IMR-90 (cell line): ENCODE results near the gene ADAMTS8. TPM values are rescaled to one million over a fixed set of nuclear protein-coding genes. Genes with fewer than 3 reads are reported as not detected.

ENCODE experiments used
- ATAC-seq: fragments of 200-7000 bp; cut with Tn5 transposase; 2 replicates; pipeline ENCODE4 v1.9.1; 2020; ENCODE audit warnings: low read depth, mild to moderate bottlenecking, moderate library complexity
- BruUV-seq: library from RNA; stranded (reverse); fragments of 400-500 nt; replicated peaks from 2 replicates; lab custom pipeline; 2021; lab: Mats Ljungman, UMichigan
- CTCF ChIA-PET: fragments of 300-600 bp; formaldehyde crosslinking; extraction: SDS; loops from one replicate; lab custom pipeline; 2021; ENCODE audit warnings: antibody characterized with exemption; lab: Yijun Ruan, JAX
- POLR2A ChIA-PET: fragments of 300-600 bp; sonication (Branson Sonifier 250); formaldehyde crosslinking; loops from one replicate; lab custom pipeline; 2022; ENCODE audit warnings: antibody characterized with exemption; ENCODE audit not compliant: unreplicated experiment; lab: Charles Lee
- DNase-seq: peaks from one replicate; pipeline ENCODE4 v3.0.0; 2013
- H2AFZ ChIP-seq: replicated peaks from 2 replicates; pipeline ENCODE3; 2013; ENCODE audit warnings: low read length, mild to moderate bottlenecking; ENCODE audit not compliant: poor library complexity
- H2AK5ac ChIP-seq: 2 replicates; pipeline ENCODE4 v1.6.1; 2013; ENCODE audit warnings: low read depth, low read length, inconsistent platforms
- H2AK9ac ChIP-seq: replicated peaks from 2 replicates; pipeline ENCODE3; 2013; ENCODE audit warnings: mild to moderate bottlenecking, low read depth, low read length, moderate library complexity; ENCODE audit not compliant: poor library complexity
- H2BK120ac ChIP-seq: 2 replicates; pipeline ENCODE4 v1.6.1; 2013; ENCODE audit warnings: low read depth, low read length, inconsistent platforms
- H2BK15ac ChIP-seq: 3 replicates; pipeline ENCODE4 v1.6.1; 2013; ENCODE audit warnings: low read depth, low read length, inconsistent platforms
- H2BK20ac ChIP-seq: 2 replicates; pipeline ENCODE4 v1.6.1; 2013; ENCODE audit warnings: low read depth, mild to moderate bottlenecking, inconsistent platforms, low read length, moderate library complexity
- H2BK5ac ChIP-seq: 2 replicates; pipeline ENCODE4 v1.6.1; 2013; ENCODE audit warnings: mild to moderate bottlenecking, low read depth, low read length, inconsistent platforms; ENCODE audit not compliant: poor library complexity, severe bottlenecking
- H3K14ac ChIP-seq: replicated peaks from 2 replicates; pipeline ENCODE4 v1.6.1; 2013; ENCODE audit warnings: low read depth, low read length, inconsistent platforms
- H3K18ac ChIP-seq: 2 replicates; pipeline ENCODE4 v1.6.1; 2013; ENCODE audit warnings: low read depth, low read length, control low read depth
- H3K23ac ChIP-seq: 2 replicates; pipeline ENCODE4 v1.6.1; 2013; ENCODE audit warnings: low read depth, low read length, inconsistent platforms
- H3K27ac ChIP-seq: 2 replicates; pipeline ENCODE4 v1.5.1; 2013; ENCODE audit warnings: mild to moderate bottlenecking, control low read depth, low read length; ENCODE audit not compliant: insufficient read depth
- H3K27me3 ChIP-seq: 2 replicates; pipeline ENCODE4 v1.6.1; 2013; ENCODE audit warnings: low read length; ENCODE audit not compliant: control insufficient read depth, insufficient read depth
- H3K36me3 ChIP-seq: 2 replicates; pipeline ENCODE4 v1.6.1; 2013; ENCODE audit warnings: low read length, mixed read lengths; ENCODE audit not compliant: control insufficient read depth, insufficient read depth
- H3K4ac ChIP-seq: 2 replicates; pipeline ENCODE4 v1.6.1; 2013; ENCODE audit warnings: low read depth, low read length, inconsistent platforms
- H3K4me1 ChIP-seq: 2 replicates; pipeline ENCODE4 v1.6.1; 2013; ENCODE audit warnings: low read length, mixed read lengths; ENCODE audit not compliant: control insufficient read depth, insufficient read depth
- H3K4me2 ChIP-seq: 2 replicates; pipeline ENCODE4 v1.6.1; 2013; ENCODE audit warnings: low read depth, mild to moderate bottlenecking, control low read depth, low read length, moderate library complexity
- H3K4me3 ChIP-seq: 2 replicates; pipeline ENCODE4 v1.5.1; 2013; ENCODE audit warnings: low read depth, mild to moderate bottlenecking, control low read depth, low read length, moderate library complexity; ENCODE audit not compliant: insufficient read depth
- H3K56ac ChIP-seq: 2 replicates; pipeline ENCODE4 v1.6.1; 2013; ENCODE audit warnings: low read length, inconsistent platforms; ENCODE audit not compliant: insufficient read depth; ENCODE audit errors: extremely low read depth
- H3K79me1 ChIP-seq, 2 experiments: 2 replicates each; pipeline ENCODE4 v1.6.1; 2013; ENCODE audit warnings: low read length in 2 of 2, inconsistent platforms in 1 of 2, low read depth in 1 of 2
- H3K9ac ChIP-seq: 2 replicates; pipeline ENCODE4 v1.6.1; 2013; ENCODE audit warnings: low read depth, low read length, control low read depth
- H3K9me1 ChIP-seq: 2 replicates; pipeline ENCODE4 v1.6.1; 2013; ENCODE audit warnings: low read length, inconsistent platforms; ENCODE audit not compliant: insufficient read depth
- H3K9me3 ChIP-seq: 2 replicates; pipeline ENCODE4 v1.6.1; 2013; ENCODE audit warnings: low read length; ENCODE audit not compliant: control insufficient read depth, insufficient read depth
- H4K20me1 ChIP-seq: 2 replicates; pipeline ENCODE4 v1.6.1; 2013; ENCODE audit warnings: low read length, inconsistent platforms; ENCODE audit not compliant: insufficient read depth
- H4K5ac ChIP-seq: 2 replicates; pipeline ENCODE4 v1.6.1; 2013; ENCODE audit warnings: mild to moderate bottlenecking, low read depth, low read length, control low read depth
- H4K8ac ChIP-seq, 2 experiments: 2 replicates each; pipeline ENCODE4 v1.6.1; 2013; ENCODE audit warnings: low read depth in 2 of 2, low read length in 2 of 2, control low read depth in 1 of 2, inconsistent platforms in 1 of 2
- H4K91ac ChIP-seq: 2 replicates; pipeline ENCODE4 v1.6.1; 2013; ENCODE audit warnings: low read depth, low read length, inconsistent platforms; ENCODE audit not compliant: insufficient read depth
- FOS ChIP-seq: fragments of 150-350 bp; IDR thresholded peaks from 2 replicates; pipeline ENCODE4 v1.6.1; 2016; ENCODE audit warnings: low read depth, low read length
- WGBS, 2 experiments: methylation state at CpG; one replicate each; pipeline versions ENCODE4 v1.1.5 to v1.1.7; 2013; ENCODE audit warnings: missing lambda C conversion rate in 2 of 2; ENCODE audit not compliant: insufficient read length in 1 of 2; ENCODE audit errors: extremely low coverage in 2 of 2; 5-methylcytosine and 5-hydroxymethylcytosine counted together
- dilution Hi-C: fragments of 300-500 bp; cut with HindIII; formaldehyde crosslinking; loops from one replicate; pipeline ENCODE4 v1.14.3; 2018; ENCODE audit warnings: low sequenced_read_pairs; ENCODE audit not compliant: unreplicated experiment
- in situ Hi-C: fragments of 300-500 bp; cut with MboI; formaldehyde crosslinking; loops from 3 replicates; pipeline ENCODE4 v1.14.3; 2019; ENCODE audit warnings: low sequenced_read_pairs, inconsistent platforms, mixed read lengths
- intact Hi-C: fragments of 100-400 bp; cut with micrococcal nuclease; formaldehyde crosslinking; loops from 2 replicates; pipeline ENCODE4 v1.10.0; 2022
- polyA plus RNA-seq, 3 experiments: library from polyadenylated mRNA; depleted of rRNA; stranded (reverse); fragments of >200 nt; gene quantifications; 2 replicates each; pipeline ENCODE4 v1.2.3, GENCODE V29; 2012; ENCODE audit warnings: low replicate concordance in 1 of 3
- total RNA-seq: library from RNA; depleted of rRNA; stranded (reverse); fragments of >200 nt; gene quantifications from 2 replicates; pipeline ENCODE4 v1.2.3, GENCODE V29; 2012

The ADAMTS8 gene
- total and polyA plus RNA-seq, 2 of the 4 experiments (the other 2 are of a cell fraction) = under 0.01 to 0.60 TPM

- peaks cover 2% of the 10 kb centered on the region; the same call in 1 of the 2 replicates for H3K36me3 ChIP-seq
- H4K5ac ChIP-seq = peak overlapping the region; percentile 36
- H2AK5ac ChIP-seq = peak overlapping the region; percentile 23; the same call in 1 of the 2 replicates
- H2BK20ac ChIP-seq = peak overlapping the region; percentile 34; the same call in 1 of the 2 replicates
- no peaks in the 10 kb centered on the region for H3K79me1 ChIP-seq
- no peaks in the 10 kb centered on the region for H3K9me3 ChIP-seq
- H3K4ac ChIP-seq = peak overlapping the region; percentile 55
- POLR2A ChIA-PET = no interaction called here
- 0 out of 4 replicates have a peak overlapping the region, but pooled peaks of 1 of the 2 experiments have one; percentile 19 for H4K8ac ChIP-seq
- CTCF ChIA-PET = interaction anchor here (0.6 kb wide), 1 partner anchor 117 kb away, joined by 3 read pairs; no protein-coding TSS in a partner anchor
- H3K9ac ChIP-seq = no peak overlapping the region
- peak overlapping the region; percentile 9; the same call in 1 of the 2 replicates for H3K27ac ChIP-seq
- intact Hi-C loops = no loop called here
- H3K4me1 ChIP-seq = peaks cover 35% of the 10 kb centered on the region
- H2BK120ac ChIP-seq = peak overlapping the region; percentile 77
- H2AFZ ChIP-seq = no peak overlapping the region
- peaks cover 5% of the 10 kb centered on the region; the same call in 1 of the 2 replicates for H4K20me1 ChIP-seq
- peak overlapping the region; percentile 51 for H4K91ac ChIP-seq
- dilution Hi-C loops = no loop called here
- WGBS, 2 experiments = 87% methylated on average over 3 of the region's 5 CpGs; no CpG with 5 or more reads in 1 of the 2 experiments
- H3K56ac ChIP-seq = no peak overlapping the region
- no peak for TF ChIP-seq FOS
- DNase-seq = no peak
- no peaks in the 10 kb centered on the region for H3K27me3 ChIP-seq
- H3K14ac ChIP-seq = peak overlapping the region; percentile 42; the same call in 1 of the 2 replicates
- in situ Hi-C loops = loop anchor here (25.0 kb wide), 2 partner anchors 1483 to 1658 kb away; no protein-coding TSS in a partner anchor
- BruUV-seq = no TSS peak
- no peak overlapping the region for H3K23ac ChIP-seq
- H3K4me2 ChIP-seq = no peak overlapping the region
- ATAC-seq = no peak
- H2BK15ac ChIP-seq = peak overlapping the region; percentile 54
- peak overlapping the region; percentile 44 for H3K18ac ChIP-seq
- H2BK5ac ChIP-seq = no peak overlapping the region
- peaks cover 35% of the 10 kb centered on the region for H3K9me1 ChIP-seq
- no peak overlapping the region for H2AK9ac ChIP-seq
- no peak overlapping the region for H3K4me3 ChIP-seq
Observed at GRCh38 chr11:130404727-130405126, 23.7 kb downstream of the ADAMTS8 start.
